ENCODE data around the gene C19orf67. TPM values are rescaled to one million over a fixed set of nuclear protein-coding genes. Genes with fewer than 3 reads are reported as not detected.
A peak's percentile ranks its signal among the peaks of the same experiment; 100 is the strongest.
"Not testable (repeated sequence)": the region's sequence is repeated elsewhere in the genome, so short reads cannot be mapped to it uniquely, and the experiment has no call there.

The C19orf67 gene
- total and polyA plus RNA-seq, 5 experiments from 2014 or later, result 0.85 TPM; not detected in 4

- peaks cover 15 to 52% (median 40%) of the 10 kb centered on the region in 4 donors for H3K4me1 Mint-ChIP-seq
- not testable (repeated sequence) for DNase-seq, H3K27me3 Mint-ChIP-seq, ATAC-seq, H3K9me3 Mint-ChIP-seq
- POLR2A ChIA-PET, result interaction anchor here (0.7 kb wide), 2 partner anchors 50 to 56 kb away, joined by 3 to 5 read pairs; no protein-coding TSS in a partner anchor
- peak overlapping the region in 3 of 10 donors; percentile 24 to 52 (median 38) for H3K27ac Mint-ChIP-seq
- H3K36me3 Mint-ChIP-seq, result peaks cover 2 to 61% (median 3%) of the 10 kb centered on the region in 3 donors
- peak overlapping the region in 4 of 10 donors; percentile 9 to 41 (median 16) for H3K4me3 Mint-ChIP-seq
Observed at GRCh38 chr19:14035159-14035558, 50.4 kb downstream of the C19orf67 start.

- Mint-ChIP-seq H3K27ac (peak overlapping the region in 9 of 10 donors; percentile 58 to 88 (median 73)), H3K36me3 (peaks cover 2 to 51% (median 3%) of the 10 kb centered on the region in 3 donors), H3K4me1 (peaks cover 17 to 52% (median 43%) of the 10 kb centered on the region in 4 donors), H3K9me3 (no peaks in the 10 kb centered on the region), H3K4me3 (peak overlapping the region; percentile 11 to 77 (median 64)), H3K27me3 (no peaks in the 10 kb centered on the region)
- ATAC-seq (no peak), DNase-seq (no peak)
- POLR2A ChIA-PET, result interaction anchor here (1.2 to 3.4 kb wide), 2 partner anchors 41 to 77 kb away, joined by 3 to 18 read pairs; no protein-coding TSS in a partner anchor
Observed at GRCh38 chr19:14033946-14034345, 51.6 kb downstream of the C19orf67 start.

GRCh38 chr19:14031719-14032480 is 53.7 kb downstream of the C19orf67 start, which contains the start of gene IL27RA:
TSS of gene IL27RA (plus strand) at chr19:14031762. CDS start at chr19:14031873, 111 bp downstream.
- H3K36me3 Mint-ChIP-seq, result peaks cover 2 to 31% (median 3%) of the 10 kb centered on the region in 3 donors
- peak within 1 kb of the TSS; percentile 92 to 98 (median 96) for H3K4me3 Mint-ChIP-seq
- DNase-seq (peak; percentile 63 to 95 (median 85)), ATAC-seq (peak; percentile 78 to 81)
- H3K4me1 Mint-ChIP-seq, result peaks cover 20 to 50% (median 40%) of the 10 kb centered on the region in 4 donors
- peak within 1 kb of the TSS; percentile 90 to 98 (median 97) for H3K27ac Mint-ChIP-seq
- POLR2A ChIA-PET, result interaction anchor here (0.6 to 7.5 kb wide), 52 partner anchors 10 to 540 kb away, joined by 3 to 143 read pairs (median 5); partner anchors contain the start of genes ADGRE5, ASF1B, BRME1 and CC2D1A
- no peaks in the 10 kb centered on the region for H3K9me3 Mint-ChIP-seq
- no peaks in the 10 kb centered on the region for H3K27me3 Mint-ChIP-seq

Other genes with a start within 250 kb of the C19orf67 start
- gene NANOS3, start 208.6 kb downstream of the C19orf67 start, total RNA-seq, result not detected
- gene NANOS3, start 208.6 kb downstream of the C19orf67 start, polyA plus RNA-seq, result not detected
- 1 to 10 TPM; 3.0 to 3.7 TPM for gene BRME1, start 179.7 kb downstream of the C19orf67 start, total RNA-seq
- under 1 TPM; 0.49 to 0.94 (median 0.76) TPM for gene BRME1, start 179.7 kb downstream of the C19orf67 start, polyA plus RNA-seq
- gene CC2D1A, start 179.6 kb downstream of the C19orf67 start, total RNA-seq, result 10 to 100 TPM; 29.7 to 30.7 TPM
- gene CC2D1A, start 179.6 kb downstream of the C19orf67 start, polyA plus RNA-seq, result 10 to 100 TPM in 1 of 3 donors, 1 to 10 TPM in 2; 4.3 to 10.5 (median 5.5) TPM
- gene PODNL1, start 147.4 kb downstream of the C19orf67 start, total RNA-seq, result not detected
- not detected for gene PODNL1, start 147.4 kb downstream of the C19orf67 start, polyA plus RNA-seq
- gene DCAF15, start 133.3 kb downstream of the C19orf67 start, total RNA-seq, result 10 to 100 TPM; 93.5 to 93.6 TPM
- 1 to 10 TPM; 2.9 to 6.0 (median 3.4) TPM for gene DCAF15, start 133.3 kb downstream of the C19orf67 start, polyA plus RNA-seq
- gene RFX1, start 79.5 kb downstream of the C19orf67 start, total RNA-seq, result 10 to 100 TPM; 17.1 to 18.8 TPM
- 1 to 10 TPM in 2 of 3 donors, under 1 TPM in 1; 0.84 to 1.1 (median 1.0) TPM for gene RFX1, start 79.5 kb downstream of the C19orf67 start, polyA plus RNA-seq
- gene RLN3, start 57.6 kb downstream of the C19orf67 start, total RNA-seq, result not detected
- under 1 TPM in 1 of 3 donors, not detected in 2; 0.50 TPM for gene RLN3, start 57.6 kb downstream of the C19orf67 start, polyA plus RNA-seq
- 10 to 100 TPM; 54.2 to 54.7 TPM for gene IL27RA, start 54.0 kb downstream of the C19orf67 start, total RNA-seq
- 10 to 100 TPM; 54.5 to 91.2 (median 83.9) TPM for gene IL27RA, start 54.0 kb downstream of the C19orf67 start, polyA plus RNA-seq
- not detected for gene PALM3, start 23.7 kb downstream of the C19orf67 start, total RNA-seq
- gene PALM3, start 23.7 kb downstream of the C19orf67 start, polyA plus RNA-seq, result under 1 TPM in 1 of 3 donors, not detected in 2; 0.13 TPM
- gene MISP3, start 13.0 kb downstream of the C19orf67 start, total RNA-seq, result under 1 TPM; 0.44 to 0.99 TPM
- 1 to 10 TPM in 1 of 3 donors, under 1 TPM in 2; 0.36 to 1.4 (median 0.59) TPM for gene MISP3, start 13.0 kb downstream of the C19orf67 start, polyA plus RNA-seq
- 10 to 100 TPM; 66.4 to 68.3 TPM for gene SAMD1, start 5.0 kb upstream of the C19orf67 start, total RNA-seq
- gene SAMD1, start 5.0 kb upstream of the C19orf67 start, polyA plus RNA-seq, result 1 to 10 TPM; 2.3 to 5.2 (median 2.7) TPM
- gene PRKACA, start 32.0 kb upstream of the C19orf67 start, total RNA-seq, result 10 to 100 TPM; 54.7 to 56.8 TPM
- 1 to 10 TPM; 1.1 to 1.8 (median 1.3) TPM for gene PRKACA, start 32.0 kb upstream of the C19orf67 start, polyA plus RNA-seq
- 1 to 10 TPM; 2.7 to 4.6 TPM for gene ASF1B, start 50.8 kb upstream of the C19orf67 start, total RNA-seq
- 1 to 10 TPM; 2.3 to 4.2 (median 3.7) TPM for gene ASF1B, start 50.8 kb upstream of the C19orf67 start, polyA plus RNA-seq
- 10 to 100 TPM; 24.8 to 28.0 TPM for gene ADGRL1, start 120.4 kb upstream of the C19orf67 start, total RNA-seq
- under 1 TPM; 0.29 to 0.96 (median 0.51) TPM for gene ADGRL1, start 120.4 kb upstream of the C19orf67 start, polyA plus RNA-seq

Data from naive thymus-derived CD8-positive, alpha-beta T cell (primary cell).